DOHH2 (cell line): ENCODE results near the gene CDK13.
"Not testable (repeated sequence)": the region's sequence is repeated elsewhere in the genome, so short reads cannot be mapped to it uniquely, and the experiment has no call there.

Source experiments
- H3F3A ChIP-seq: fragments of 200-600 bp; sonication (generic), shearing (Covaris generic); 2 replicates; pipeline ENCODE4 v1.6.0; 2016; ENCODE audit warnings: antibody characterized with exemption, mild to moderate bottlenecking; ENCODE audit not compliant: control insufficient read depth, insufficient read depth
- H3K27ac ChIP-seq: fragments of 200-600 bp; sonication (generic); 2 replicates; pipeline ENCODE4 v1.5.1; 2014; ENCODE audit warnings: low read depth, mild to moderate bottlenecking, low read length, moderate library complexity
- H3K27me3 ChIP-seq: fragments of 200-600 bp; sonication (generic); 2 replicates; pipeline ENCODE4 v1.6.1; 2014; ENCODE audit warnings: mild to moderate bottlenecking, low read length, mixed read lengths; ENCODE audit not compliant: control insufficient read depth
- H3K36me3 ChIP-seq: fragments of 200-600 bp; sonication (generic); 2 replicates; pipeline ENCODE4 v1.6.1; 2014; ENCODE audit warnings: mild to moderate bottlenecking, low read length, moderate library complexity, mixed read lengths; ENCODE audit not compliant: control insufficient read depth
- H3K4me1 ChIP-seq: fragments of 200-600 bp; sonication (generic); 2 replicates; pipeline ENCODE4 v1.6.1; 2014; ENCODE audit warnings: mild to moderate bottlenecking, low read length, mixed read lengths; ENCODE audit not compliant: control insufficient read depth
- H3K4me2 ChIP-seq: fragments of 200-600 bp; sonication (generic); 2 replicates; pipeline ENCODE4 v1.6.0; 2014; ENCODE audit warnings: mild to moderate bottlenecking, low read length, moderate library complexity
- H3K4me3 ChIP-seq: fragments of 200-600 bp; sonication (generic); 2 replicates; pipeline ENCODE4 v1.5.1; 2014; ENCODE audit warnings: mild to moderate bottlenecking, low read length, mixed read lengths
- H3K79me2 ChIP-seq: fragments of 200-600 bp; sonication (generic); 2 replicates; pipeline ENCODE4 v1.6.1; 2014; ENCODE audit warnings: mild to moderate bottlenecking, low read length, mixed read lengths; ENCODE audit not compliant: control insufficient read depth
- H3K9me2 ChIP-seq: fragments of 200-600 bp; sonication (generic); replicated peaks from 2 replicates; pipeline ENCODE4 v1.6.1; 2014; ENCODE audit warnings: mild to moderate bottlenecking, low read length, mixed read lengths; ENCODE audit not compliant: control insufficient read depth
- H3K9me3 ChIP-seq: fragments of 200-600 bp; sonication (generic); 2 replicates; pipeline ENCODE4 v1.6.1; 2014; ENCODE audit warnings: antibody characterized with exemption, low read length, mixed read lengths; ENCODE audit not compliant: control insufficient read depth, insufficient read depth
- H4K20me1 ChIP-seq: fragments of 200-600 bp; sonication (generic); 2 replicates; pipeline ENCODE4 v1.6.0; 2014; ENCODE audit warnings: low read depth, mild to moderate bottlenecking, antibody characterized with exemption, low read length, moderate library complexity; ENCODE audit not compliant: control insufficient read depth, insufficient read depth
- EZH2phosphoT487 ChIP-seq: fragments of 200-600 bp; sonication (generic); IDR thresholded peaks from 2 replicates; pipeline ENCODE4 v1.6.1; 2017; ENCODE audit warnings: borderline replicate concordance, mild to moderate bottlenecking, antibody characterized with exemption, low read length, moderate library complexity, mixed read lengths
- TF ChIP-seq, protein P1 (sequence below): fragments of 200-600 bp; sonication (generic); IDR thresholded peaks from one replicate; pipeline ENCODE4 v1.5.1; 2014; ENCODE audit warnings: antibody characterized with exemption, mild to moderate bottlenecking, low read depth, low read length; ENCODE audit not compliant: poor library complexity, severe bottlenecking

CDK13 gene

DNA sequence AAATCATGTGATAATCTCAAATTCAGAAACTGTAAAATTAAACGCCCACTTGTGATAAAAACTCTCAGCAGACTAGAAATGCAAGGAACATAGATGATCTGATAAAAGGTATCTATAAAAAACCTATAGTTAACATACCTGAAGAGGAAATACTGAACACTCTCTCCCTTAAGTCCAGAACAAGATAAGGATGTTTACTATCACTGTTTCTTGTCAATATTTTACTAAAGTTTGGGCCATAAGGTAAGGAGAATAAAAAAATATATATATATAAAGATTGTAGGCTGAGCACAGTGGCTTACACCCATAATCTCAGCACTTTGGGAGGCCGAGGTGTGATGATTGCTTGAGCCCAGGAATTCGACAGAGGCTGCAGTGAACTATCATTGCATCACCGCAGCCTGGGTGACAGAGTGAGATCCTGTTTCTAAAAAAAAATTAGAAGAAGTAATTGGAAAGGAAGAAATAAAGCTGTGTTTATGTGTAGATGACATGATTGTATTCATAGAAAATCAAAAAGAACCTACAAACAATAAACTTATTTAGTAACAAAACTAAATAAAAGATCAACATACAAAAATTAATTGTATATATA lies 155.9 kb downstream of the CDK13 start:
- no peaks in the 10 kb centered on the region for H3K27me3 ChIP-seq
- H3K4me3 ChIP-seq, result no peak overlapping the region
- no peaks in the 10 kb centered on the region for H3K4me1 ChIP-seq
- TF ChIP-seq EZH2phosphoT487, result no peak
- TF ChIP-seq, protein P1, sequence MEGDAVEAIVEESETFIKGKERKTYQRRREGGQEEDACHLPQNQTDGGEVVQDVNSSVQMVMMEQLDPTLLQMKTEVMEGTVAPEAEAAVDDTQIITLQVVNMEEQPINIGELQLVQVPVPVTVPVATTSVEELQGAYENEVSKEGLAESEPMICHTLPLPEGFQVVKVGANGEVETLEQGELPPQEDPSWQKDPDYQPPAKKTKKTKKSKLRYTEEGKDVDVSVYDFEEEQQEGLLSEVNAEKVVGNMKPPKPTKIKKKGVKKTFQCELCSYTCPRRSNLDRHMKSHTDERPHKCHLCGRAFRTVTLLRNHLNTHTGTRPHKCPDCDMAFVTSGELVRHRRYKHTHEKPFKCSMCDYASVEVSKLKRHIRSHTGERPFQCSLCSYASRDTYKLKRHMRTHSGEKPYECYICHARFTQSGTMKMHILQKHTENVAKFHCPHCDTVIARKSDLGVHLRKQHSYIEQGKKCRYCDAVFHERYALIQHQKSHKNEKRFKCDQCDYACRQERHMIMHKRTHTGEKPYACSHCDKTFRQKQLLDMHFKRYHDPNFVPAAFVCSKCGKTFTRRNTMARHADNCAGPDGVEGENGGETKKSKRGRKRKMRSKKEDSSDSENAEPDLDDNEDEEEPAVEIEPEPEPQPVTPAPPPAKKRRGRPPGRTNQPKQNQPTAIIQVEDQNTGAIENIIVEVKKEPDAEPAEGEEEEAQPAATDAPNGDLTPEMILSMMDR, result no peak
- H3K9me3 ChIP-seq, result no peaks in the 10 kb centered on the region
- no peaks in the 10 kb centered on the region for H3K9me2 ChIP-seq
- H4K20me1 ChIP-seq, result no peaks in the 10 kb centered on the region
- peaks cover 4% of the 10 kb centered on the region; the same call in 1 of the 2 replicates for H3F3A ChIP-seq
- H3K79me2 ChIP-seq, result no peaks in the 10 kb centered on the region
- no peaks in the 10 kb centered on the region for H3K36me3 ChIP-seq
- H3K27ac ChIP-seq, result no peak overlapping the region
- no peak overlapping the region for H3K4me2 ChIP-seq

DNA sequence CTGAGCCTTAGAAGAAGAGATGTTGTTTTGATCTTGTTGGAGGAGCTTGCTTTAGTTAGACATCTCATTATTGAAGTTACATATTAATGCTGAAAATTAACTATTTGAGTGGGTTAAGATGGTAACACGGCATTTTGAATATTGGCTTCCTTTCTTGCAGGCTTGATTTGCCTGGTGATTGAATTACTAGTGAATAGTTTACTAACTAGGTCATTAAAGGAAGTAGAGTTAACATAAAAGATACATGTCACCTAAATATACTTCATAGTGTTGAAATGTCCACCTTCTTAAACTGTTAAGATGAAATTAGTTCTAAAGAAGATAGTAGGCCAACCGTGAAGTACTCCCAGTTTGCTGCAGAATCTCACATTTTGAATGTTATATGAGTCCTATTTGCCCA lies 165.9 kb downstream of the CDK13 start:
- Histone ChIP-seq H3K9me3 (no peaks in the 10 kb centered on the region), H3K27ac (no peak overlapping the region), H3K9me2 (no peaks in the 10 kb centered on the region), H3K27me3 (no peaks in the 10 kb centered on the region), H3F3A (no peaks in the 10 kb centered on the region), H3K79me2 (peaks cover 4% of the 10 kb centered on the region; the same call in 1 of the 2 replicates), H4K20me1 (no peaks in the 10 kb centered on the region; the same call in 1 of the 2 replicates), H3K36me3 (no peaks in the 10 kb centered on the region), H3K4me3 (no peak overlapping the region), H3K4me1 (no peaks in the 10 kb centered on the region), H3K4me2 (no peak overlapping the region)
- TF ChIP-seq, protein P1, result no peak
- TF ChIP-seq EZH2phosphoT487, result no peak

DNA sequence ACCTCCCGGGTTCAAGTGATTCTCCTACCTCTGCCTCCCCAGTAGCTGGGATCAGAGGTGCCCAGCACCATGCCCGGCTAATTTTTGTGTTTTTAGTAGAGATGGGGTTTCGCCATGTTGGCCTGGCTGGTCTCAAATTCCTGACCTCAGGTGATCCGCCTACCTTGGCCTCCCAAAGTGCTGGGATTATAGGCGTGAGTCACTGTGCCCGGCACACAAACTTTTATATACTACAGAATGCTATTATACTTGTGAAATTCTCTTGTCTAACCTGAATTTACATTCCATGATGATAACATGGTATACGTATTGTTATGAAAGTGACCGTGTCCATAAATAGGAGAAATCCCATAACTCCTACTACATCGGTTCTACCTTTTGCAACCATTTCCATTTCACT lies 167.1 kb downstream of the CDK13 start:
- not testable (repeated sequence) for H3K4me2 ChIP-seq, H3K4me3 ChIP-seq, H4K20me1 ChIP-seq

DNA sequence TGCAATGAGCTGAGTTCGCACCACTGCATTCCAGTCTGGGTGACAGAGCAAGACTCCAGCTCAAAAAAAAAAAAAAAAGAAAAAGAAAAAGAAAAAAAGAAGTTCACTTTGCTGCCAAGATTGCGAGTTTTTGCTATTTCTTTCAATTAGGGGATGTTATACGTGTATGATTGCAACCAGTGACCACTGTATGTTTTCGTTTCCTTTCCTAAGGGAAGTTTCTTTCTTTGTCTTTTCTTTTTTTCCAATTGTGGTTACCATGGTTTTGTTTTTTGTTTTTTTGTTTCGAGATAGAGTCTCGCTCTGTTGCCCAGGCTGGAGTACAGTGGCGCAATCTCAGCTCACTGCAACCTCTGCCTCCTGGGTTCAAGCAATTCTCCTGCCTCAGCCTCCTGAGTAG lies 168.1 kb downstream of the CDK13 start:
- H3K4me1 ChIP-seq, H3K9me3 ChIP-seq, H3K4me2 ChIP-seq, H3K27me3 ChIP-seq, H3F3A ChIP-seq, H3K27ac ChIP-seq, H3K9me2 ChIP-seq, H4K20me1 ChIP-seq, H3K36me3 ChIP-seq, H3K4me3 ChIP-seq, H3K79me2 ChIP-seq: not testable (repeated sequence)

More for the DNA sequence above, 167.1 kb downstream of the CDK13 start:
- H3K9me2 ChIP-seq, H3K79me2 ChIP-seq, H3K9me3 ChIP-seq, H3K4me1 ChIP-seq, H3K27ac ChIP-seq, H3K36me3 ChIP-seq, H3F3A ChIP-seq, H3K27me3 ChIP-seq: not testable (repeated sequence)
